Spleen (tissue), 11 donors: Measurements from ENCODE around the gene USP4. TPM values are rescaled to one million over a fixed set of nuclear protein-coding genes. Genes with fewer than 3 reads are reported as not detected.
"Not testable (repeated sequence)": the region's sequence is repeated elsewhere in the genome, so short reads cannot be mapped to it uniquely, and the experiment has no call there.

Source experiments
- DNase-seq: peaks from one replicate; pipeline ENCODE4 v3.0.0-alpha.2; 2020
- H3K27ac ChIP-seq, 8 donors: fragments of 200-600 bp; sonication (generic) in 7 of 8; 1 replicate in 4 of 8; 2 replicates in 4 of 8; pipeline versions ENCODE4 v1.5.0 to v1.8.0; 2016 to 2021; ENCODE audit warnings: inconsistent platforms in 4 of 8, mild to moderate bottlenecking in 4 of 8, moderate library complexity in 1 of 8
- H3K27me3 ChIP-seq, 7 donors: fragments of 200-600 bp; sonication (generic) in 6 of 7; replicated peaks in 1 of 7; 1 replicate in 4 of 7; 2 replicates in 3 of 7; pipeline versions ENCODE4 v1.5.0 to v1.8.0; 2016 to 2021; ENCODE audit warnings: inconsistent platforms in 3 of 7, mild to moderate bottlenecking in 1 of 7
- H3K36me3 ChIP-seq, 6 donors: fragments of 200-600 bp; sonication (generic) in 5 of 6; 1 replicate in 4 of 6; 2 replicates in 2 of 6; pipeline versions ENCODE4 v1.5.0 to v1.8.0; 2016 to 2021; ENCODE audit warnings: inconsistent platforms in 2 of 6
- H3K4me1 ChIP-seq, 6 donors: fragments of 200-600 bp; sonication (generic) in 5 of 6; 1 replicate in 3 of 6; 2 replicates in 3 of 6; pipeline versions ENCODE4 v1.5.0 to v1.8.0; 2016 to 2021; ENCODE audit warnings: inconsistent platforms in 3 of 6
- H3K4me3 ChIP-seq, 8 donors: fragments of 200-600 bp; sonication (generic) in 7 of 8; 1 replicate in 4 of 8; 2 replicates in 4 of 8; pipeline versions ENCODE4 v1.5.0 to v1.8.0; 2016 to 2021; ENCODE audit warnings: inconsistent platforms in 4 of 8, mild to moderate bottlenecking in 4 of 8, moderate library complexity in 2 of 8
- H3K9me3 ChIP-seq, 8 donors: fragments of 200-600 bp; sonication (generic) in 7 of 8; 1 replicate in 4 of 8; 2 replicates in 4 of 8; pipeline versions ENCODE4 v1.5.0 to v1.8.0; 2016 to 2021; ENCODE audit warnings: inconsistent platforms in 4 of 8
- POLR2A ChIP-seq, 3 donors: fragments of 450-650 bp; IDR thresholded peaks; one replicate each; pipeline ENCODE4 v1.5.1; 2017; ENCODE audit warnings: antibody characterized with exemption in 3 of 3, mild to moderate bottlenecking in 1 of 3
- POLR2AphosphoS5 ChIP-seq, 3 donors: sonication (generic); formaldehyde crosslinking; IDR thresholded peaks; one replicate each; pipeline ENCODE4 v1.5.1; 2017; ENCODE audit warnings: antibody characterized with exemption in 3 of 3
- WGBS, 5 donors: extraction: QIAGEN DNeasy Blood & Tissue Kit in 3 of 5; methylation state at CpG; one replicate each; pipeline versions ENCODE4 v1.1.5 to v1.1.7; 2013 to 2018; 5-methylcytosine and 5-hydroxymethylcytosine counted together
- intact Hi-C: fragments of 100-400 bp; cut with DNase I; formaldehyde crosslinking; loops from one replicate; pipeline ENCODE4 v1.15.0; 2023; ENCODE audit warnings: low total_unique reads
- polyA plus RNA-seq, 3 donors: library from polyadenylated mRNA; stranded (reverse); fragments of 200-250 nt; gene quantifications; one replicate each; pipeline ENCODE4 v1.2.1, GENCODE V29; 2013
- total RNA-seq, 7 donors: library from RNA; depleted of rRNA in 3 of 7; stranded (reverse); fragments of >200 nt in 3 of 7; fragmentation: NEBNext Ultra II Directional in 4 of 7; extraction: Animal tissue kit (Norgen Biotek cat#: 25700) in 4 of 7; gene quantifications; one replicate each; pipeline versions ENCODE4 v1.1.0 to v1.2.1, GENCODE V29; 2016 to 2021
- TF ChIP-seq, protein P1 (sequence below), 11 experiments: fragments of 200-600 bp in 7 of 11; fragments of 450-650 bp in 4 of 11; sonication (generic) in 4 of 11; IDR thresholded peaks in 8 of 11; conservative IDR thresholded peaks in 3 of 11; 1 replicate in 7 of 11; 2 replicates in 4 of 11; pipeline versions ENCODE4 v1.4.0 to v1.8.0; 2016 to 2021; ENCODE audit warnings: antibody characterized with exemption in 11 of 11, inconsistent platforms in 4 of 11, mild to moderate bottlenecking in 1 of 11
- donor health status: healthy with polysubstance abuse.
- donor health status: DM: no; HTN: no; CAD: no; lungs with moderate emphysema.
- donor health status: DM: no; HTN: no; CAD: no.
- donor health status: Bipolar disorder and iron deficiency.
- donor health status: healthy.
- donor health status: DM: no; HTN: no; CAD: no.
- donor health status: DM: yes; HTN: yes; CAD: no.

Gene USP4
- total and polyA plus RNA-seq, 10 donors: 28.1 to 107 (median 59.8) TPM

DNA sequence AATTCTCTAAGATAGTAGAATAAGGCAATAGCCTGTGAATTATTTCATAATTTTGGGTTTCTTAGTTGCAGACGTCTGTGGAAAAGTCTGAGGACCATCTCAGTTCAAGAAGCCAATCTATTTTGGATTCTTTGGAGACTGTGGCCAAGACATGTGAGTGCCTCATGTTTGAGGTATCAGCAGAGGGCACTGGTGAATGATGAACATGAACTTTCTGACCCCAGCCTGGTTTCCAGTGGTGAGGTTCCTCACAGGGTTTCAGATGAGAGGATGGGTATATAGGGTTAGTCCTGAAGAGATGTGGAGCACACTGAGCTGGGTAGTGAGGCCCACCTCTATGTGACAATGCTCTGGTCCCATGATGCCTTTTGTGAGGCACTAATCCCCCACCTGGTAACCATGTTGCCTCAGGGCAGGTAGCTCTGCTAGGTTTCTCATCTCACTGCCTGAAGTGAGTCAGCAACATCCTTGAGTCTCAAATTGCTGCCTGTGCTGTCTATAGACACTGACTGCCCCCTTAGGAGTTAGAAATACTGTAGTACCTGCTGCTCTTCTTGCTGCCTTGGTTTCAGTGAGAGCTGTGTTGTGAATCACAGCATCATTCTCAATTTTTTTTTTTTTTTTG, 95.2 kb downstream of the USP4 start:
- no peak for TF ChIP-seq POLR2AphosphoS5 (IDR thresholded peaks at IDR 0.05)
- no peak for TF ChIP-seq POLR2A (IDR thresholded peaks at IDR 0.05)
- TF ChIP-seq, protein P1, sequence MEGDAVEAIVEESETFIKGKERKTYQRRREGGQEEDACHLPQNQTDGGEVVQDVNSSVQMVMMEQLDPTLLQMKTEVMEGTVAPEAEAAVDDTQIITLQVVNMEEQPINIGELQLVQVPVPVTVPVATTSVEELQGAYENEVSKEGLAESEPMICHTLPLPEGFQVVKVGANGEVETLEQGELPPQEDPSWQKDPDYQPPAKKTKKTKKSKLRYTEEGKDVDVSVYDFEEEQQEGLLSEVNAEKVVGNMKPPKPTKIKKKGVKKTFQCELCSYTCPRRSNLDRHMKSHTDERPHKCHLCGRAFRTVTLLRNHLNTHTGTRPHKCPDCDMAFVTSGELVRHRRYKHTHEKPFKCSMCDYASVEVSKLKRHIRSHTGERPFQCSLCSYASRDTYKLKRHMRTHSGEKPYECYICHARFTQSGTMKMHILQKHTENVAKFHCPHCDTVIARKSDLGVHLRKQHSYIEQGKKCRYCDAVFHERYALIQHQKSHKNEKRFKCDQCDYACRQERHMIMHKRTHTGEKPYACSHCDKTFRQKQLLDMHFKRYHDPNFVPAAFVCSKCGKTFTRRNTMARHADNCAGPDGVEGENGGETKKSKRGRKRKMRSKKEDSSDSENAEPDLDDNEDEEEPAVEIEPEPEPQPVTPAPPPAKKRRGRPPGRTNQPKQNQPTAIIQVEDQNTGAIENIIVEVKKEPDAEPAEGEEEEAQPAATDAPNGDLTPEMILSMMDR (IDR thresholded peaks at IDR 0.05 in 8 of 11, conservative IDR thresholded peaks at IDR 0.05 in 3 of 11): no peak
- peaks cover 0 to 24% (median 5%) of the 10 kb centered on the region in 6 donors for H3K4me1 ChIP-seq
- H3K27me3 ChIP-seq: no peaks in the 10 kb centered on the region
- DNase-seq: no peak
- peak overlapping the region in 2 of 8 donors; percentile 28 to 37 for H3K27ac ChIP-seq
- WGBS, 5 donors: 39 to 71% (median 48%) methylated on average over 1 of the region's 1 CpG
- H3K36me3 ChIP-seq: no peaks in the 10 kb centered on the region
- H3K9me3 ChIP-seq: no peaks in the 10 kb centered on the region
- intact Hi-C loops: no loop called here
- no peak overlapping the region for H3K4me3 ChIP-seq

DNA sequence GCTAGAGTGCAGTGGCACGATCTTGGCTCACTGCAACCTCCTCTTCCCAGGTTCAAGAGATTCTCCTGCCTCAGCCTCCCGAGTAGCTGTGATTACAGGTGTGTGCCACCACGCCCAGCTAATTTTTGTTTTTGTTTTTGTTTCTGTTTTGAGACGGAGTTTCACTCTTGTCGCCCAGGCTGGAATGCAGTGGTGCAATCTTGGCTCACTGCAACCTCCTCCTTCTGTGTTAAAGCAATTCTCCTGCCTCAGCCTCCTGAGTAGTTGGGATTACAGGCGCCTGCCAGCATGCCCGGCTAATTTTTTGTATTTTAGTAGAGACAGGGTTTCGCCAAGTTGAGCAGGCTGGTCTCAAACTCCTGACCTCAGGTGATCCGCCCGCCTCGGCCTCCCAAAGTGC, 99.8 kb downstream of the USP4 start:
- Histone ChIP-seq H3K9me3 (peaks cover 0 to 17% (median 6%) of the 10 kb centered on the region in 8 donors), H3K27ac (peak overlapping the region in 2 of 8 donors; percentile 88 to 92), H3K4me1 (peaks cover 0 to 24% (median 14%) of the 10 kb centered on the region in 6 donors)
- intact Hi-C loops, DNase-seq, H3K4me3 ChIP-seq, H3K27me3 ChIP-seq, H3K36me3 ChIP-seq: not testable (repeated sequence)
- WGBS, 5 donors: 87 to 91% (median 90%) methylated on average over 11 of the region's 11 CpGs

DNA sequence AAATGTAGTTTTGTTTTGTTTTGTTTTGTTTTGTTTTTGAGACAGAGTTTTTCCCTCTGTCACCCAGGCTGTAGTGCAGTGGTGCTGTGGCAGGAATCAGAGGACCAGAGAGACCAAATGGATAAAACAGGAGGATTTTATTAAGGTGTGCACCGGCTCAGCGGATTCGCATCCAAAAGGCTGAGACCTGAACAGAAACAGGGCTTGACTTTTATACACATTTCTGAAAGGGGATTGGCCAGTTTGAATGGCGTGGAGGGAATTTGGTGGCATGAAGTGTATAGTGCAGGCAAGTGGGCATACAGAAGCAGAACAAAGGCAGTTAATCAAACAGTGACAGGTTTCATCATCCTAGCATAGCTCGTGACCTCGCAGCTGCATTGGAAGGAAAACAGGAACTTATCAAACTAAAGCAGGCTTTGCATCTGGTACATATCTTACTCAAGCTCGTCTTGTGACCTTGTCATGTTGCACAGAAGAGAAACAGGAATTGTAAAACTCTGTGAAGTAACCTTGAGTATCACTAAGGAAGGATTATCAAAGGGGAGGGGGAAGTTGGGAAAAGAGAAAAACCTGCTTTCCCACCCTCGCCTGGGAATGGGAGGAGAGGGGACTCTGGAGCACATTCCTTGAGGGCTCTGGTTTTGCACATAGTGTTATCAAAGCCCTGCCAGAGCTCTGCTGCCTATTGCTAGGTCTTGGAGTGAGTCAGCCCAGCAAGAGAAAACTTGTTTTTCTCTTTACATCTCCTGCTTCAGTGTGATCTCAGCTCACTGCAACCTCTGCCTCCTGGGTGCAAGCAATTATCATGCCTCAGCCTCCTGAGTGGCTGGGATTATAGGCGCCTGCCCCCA, 101.4 kb downstream of the USP4 start:
- Histone ChIP-seq H3K4me3 (peak overlapping the region in 1 of 8 donors; percentile 54), H3K36me3 (no peaks in the 10 kb centered on the region), H3K4me1 (peaks cover 0 to 24% (median 14%) of the 10 kb centered on the region in 6 donors), H3K9me3 (peaks cover 4 to 33% (median 21%) of the 10 kb centered on the region in 8 donors), H3K27me3 (no peaks in the 10 kb centered on the region), H3K27ac (peak overlapping the region; percentile 58 to 92 (median 86))
- DNase-seq: no peak
- WGBS, 5 donors: 33 to 45% (median 40%) methylated on average over 9 of the region's 9 CpGs
- intact Hi-C loops: no loop called here
- TF ChIP-seq POLR2AphosphoS5 (IDR thresholded peaks at IDR 0.05) (peak in 1 of 3 donors; percentile 82), POLR2A (IDR thresholded peaks at IDR 0.05) (no peak)
- TF ChIP-seq, protein P1 (IDR thresholded peaks at IDR 0.05 in 8 of 11, conservative IDR thresholded peaks at IDR 0.05 in 3 of 11): peak in 2 of 11 experiments; percentile 19 to 23

DNA sequence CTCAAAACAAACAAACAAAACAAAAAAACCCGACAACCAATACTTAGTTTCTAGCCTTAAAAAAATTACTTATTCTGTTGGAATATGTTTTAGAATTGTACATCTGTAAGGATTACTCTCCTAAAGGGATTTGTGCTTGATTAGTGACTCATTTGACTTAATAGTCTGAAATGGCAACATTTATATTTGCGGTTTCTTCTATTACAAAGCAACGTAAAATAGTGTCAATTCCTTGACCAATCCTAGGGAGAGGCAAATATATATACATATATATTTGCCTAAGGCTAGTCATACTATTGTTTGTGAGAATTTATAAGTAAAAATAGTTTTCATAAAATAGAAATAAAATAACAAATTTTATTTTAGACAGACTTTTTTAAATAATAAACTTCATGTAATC, 102.5 kb downstream of the USP4 start:
- intact Hi-C loops: no loop called here
- H3K27ac ChIP-seq: peak overlapping the region in 1 of 8 donors; percentile 92
- TF ChIP-seq POLR2AphosphoS5 (IDR thresholded peaks at IDR 0.05): no peak
- H3K4me3 ChIP-seq: no peak overlapping the region
- H3K27me3 ChIP-seq: no peaks in the 10 kb centered on the region
- no peaks in the 10 kb centered on the region for H3K36me3 ChIP-seq
- H3K4me1 ChIP-seq: peaks cover 0 to 24% (median 14%) of the 10 kb centered on the region in 6 donors
- DNase-seq: no peak
- H3K9me3 ChIP-seq: peaks cover 9 to 45% (median 33%) of the 10 kb centered on the region in 8 donors
- 93 to 98% (median 95%) methylated on average over 3 of the region's 3 CpGs for WGBS, 5 donors

DNA sequence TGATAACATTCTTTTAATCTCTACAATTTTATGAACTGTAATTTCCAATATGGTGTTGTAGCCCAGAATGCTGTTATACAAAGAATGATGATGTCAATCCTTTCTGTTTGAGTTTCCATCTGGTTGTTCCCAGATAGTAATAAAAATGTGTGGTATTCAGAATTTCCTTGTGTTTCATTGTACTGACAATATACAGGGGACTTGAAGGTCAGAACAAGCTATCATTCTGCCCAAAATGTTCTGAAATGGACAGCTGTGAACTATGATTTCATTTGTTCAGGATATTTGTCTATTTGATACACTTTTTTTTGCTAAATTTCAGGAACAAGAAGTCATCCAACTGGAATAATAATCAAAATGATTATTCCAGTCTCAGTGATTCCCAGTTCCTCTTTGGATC, 103.6 kb downstream of the USP4 start:
- intact Hi-C loops: no loop called here
- DNase-seq: no peak
- Histone ChIP-seq H3K9me3 (peaks cover 9 to 56% (median 44%) of the 10 kb centered on the region in 8 donors), H3K36me3 (no peaks in the 10 kb centered on the region), H3K4me3 (no peak overlapping the region), H3K27me3 (no peaks in the 10 kb centered on the region), H3K27ac (no peak overlapping the region), H3K4me1 (peaks cover 0 to 24% (median 14%) of the 10 kb centered on the region in 6 donors)
- TF ChIP-seq POLR2A (IDR thresholded peaks at IDR 0.05): no peak
- TF ChIP-seq, protein P1 (IDR thresholded peaks at IDR 0.05 in 8 of 11, conservative IDR thresholded peaks at IDR 0.05 in 3 of 11): no peak
- no peak for TF ChIP-seq POLR2AphosphoS5 (IDR thresholded peaks at IDR 0.05)

DNA sequence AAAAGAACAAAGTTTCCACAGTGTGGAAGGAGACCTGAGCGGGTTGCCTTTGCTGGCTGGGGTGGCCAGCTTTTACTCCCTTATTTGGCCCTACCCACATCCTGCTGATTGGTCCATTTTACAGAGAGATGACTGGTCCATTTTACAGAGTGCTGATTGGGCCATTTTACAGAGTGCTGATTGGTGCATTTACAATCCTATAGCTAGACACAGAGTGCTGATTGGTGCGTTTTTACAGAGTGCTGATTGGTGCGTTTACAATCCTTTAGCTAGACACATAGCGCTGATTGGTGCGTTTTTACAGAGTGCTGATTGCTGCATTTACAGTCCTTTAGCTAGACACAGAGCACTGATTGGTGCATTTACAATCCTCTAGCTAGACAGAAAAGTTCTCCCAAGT, 111.0 kb downstream of the USP4 start:
- DNase-seq, H3K36me3 ChIP-seq, intact Hi-C loops, H3K27me3 ChIP-seq, H3K4me3 ChIP-seq, H3K4me1 ChIP-seq, H3K27ac ChIP-seq: not testable (repeated sequence)
- H3K9me3 ChIP-seq: peaks cover 8 to 90% (median 76%) of the 10 kb centered on the region in 8 donors
- 89 to 98% (median 95%) methylated on average over 5 of the region's 5 CpGs for WGBS, 5 donors
